GM08714 (cell line): Measurements from ENCODE around the gene GNMT.

Experiments used
- H3K4me3 ChIP-seq: fragments of 200-500 bp; sonication (Bioruptor generic); 2 replicates; pipeline ENCODE4 v1.5.1; 2014; ENCODE audit warnings: mild to moderate bottlenecking, low read length, inconsistent platforms
- ZNF274 ChIP-seq: IDR thresholded peaks from 2 replicates; pipeline ENCODE4 v1.6.1; 2012; ENCODE audit warnings: mild to moderate bottlenecking, low read depth, low read length

Gene GNMT

DNA sequence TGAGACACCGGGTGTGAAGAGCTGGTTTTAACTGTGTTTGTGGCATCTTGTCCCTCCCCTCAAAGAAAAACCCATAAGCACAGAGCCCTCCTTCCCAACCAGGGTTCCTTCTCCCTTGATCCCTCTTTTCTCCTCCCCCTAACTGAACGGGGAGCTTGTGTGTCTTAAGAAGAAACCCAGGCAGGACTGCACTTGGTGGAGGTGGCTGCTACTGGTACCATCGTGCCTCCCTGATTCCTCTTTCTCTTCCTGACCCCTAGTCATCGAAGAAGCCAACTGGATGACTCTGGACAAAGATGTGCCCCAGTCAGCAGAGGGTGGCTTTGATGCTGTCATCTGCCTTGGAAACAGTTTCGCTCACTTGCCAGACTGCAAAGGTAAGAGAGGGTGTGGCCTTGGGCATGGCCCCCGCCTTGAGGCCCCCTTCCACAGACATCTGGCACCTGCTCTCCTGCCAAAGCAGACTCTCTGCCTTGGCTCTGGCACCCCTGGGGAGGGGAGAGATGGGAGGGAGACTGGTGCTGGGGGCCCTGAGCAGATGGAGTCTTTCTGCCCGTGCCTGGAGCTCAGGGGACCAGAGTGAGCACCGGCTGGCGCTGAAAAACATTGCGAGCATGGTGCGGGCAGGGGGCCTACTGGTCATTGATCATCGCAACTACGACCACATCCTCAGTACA is 2.1 kb downstream of the GNMT start:
- no peak for TF ChIP-seq ZNF274
- no peak overlapping the region for H3K4me3 ChIP-seq

DNA sequence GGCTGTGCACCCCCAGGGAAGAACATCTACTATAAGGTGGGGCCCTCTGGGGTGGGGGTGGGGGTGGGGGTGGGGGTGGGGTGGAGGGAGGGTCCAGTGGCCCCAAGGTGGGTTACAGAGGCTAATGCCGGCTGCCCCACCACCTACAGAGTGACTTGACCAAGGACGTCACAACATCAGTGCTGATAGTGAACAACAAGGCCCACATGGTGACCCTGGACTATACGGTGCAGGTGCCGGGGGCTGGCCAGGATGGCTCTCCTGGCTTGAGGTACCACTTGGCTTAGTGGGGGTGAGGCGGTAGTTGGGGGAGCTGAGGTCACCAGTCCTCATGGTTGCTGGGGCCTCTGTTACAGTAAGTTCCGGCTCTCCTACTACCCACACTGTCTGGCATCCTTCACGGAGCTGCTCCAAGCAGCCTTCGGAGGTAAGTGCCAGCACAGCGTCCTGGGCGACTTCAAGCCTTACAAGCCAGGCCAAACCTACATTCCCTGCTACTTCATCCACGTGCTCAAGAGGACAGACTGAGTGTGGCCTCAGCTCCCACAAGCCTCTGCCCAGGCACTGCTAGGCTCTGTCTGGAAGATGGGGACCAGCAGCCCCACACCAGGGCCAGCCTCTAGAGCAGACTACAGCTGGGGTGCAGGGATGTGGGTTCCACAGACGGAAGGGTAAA is 2.8 kb downstream of the GNMT start:
- H3K4me3 ChIP-seq, result no peak overlapping the region
- no peak for TF ChIP-seq ZNF274

GRCh38 chr6:42963855-42964605 is 3.5 kb downstream of the GNMT start:
- H3K4me3 ChIP-seq, result no peak overlapping the region
- no peak for TF ChIP-seq ZNF274

DNA sequence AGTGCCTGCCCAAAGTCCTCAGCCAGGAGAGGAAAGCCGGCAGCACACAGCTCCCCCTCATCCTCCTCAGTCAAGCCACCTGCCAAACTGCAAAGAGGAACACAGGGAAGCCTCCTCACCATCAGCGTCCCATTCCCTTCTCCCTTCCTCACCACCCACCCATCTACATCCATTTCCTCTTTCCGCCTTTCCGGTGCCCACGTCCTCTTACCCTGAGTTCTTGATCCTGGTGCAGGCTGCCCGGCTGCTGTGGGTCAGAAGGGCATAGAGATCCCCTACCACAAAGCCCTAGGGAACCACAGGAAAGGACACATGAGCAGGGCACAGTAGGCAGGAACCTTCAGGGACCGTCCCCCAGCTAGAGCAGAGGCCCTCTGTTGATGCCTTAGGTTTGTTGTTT is 6.0 kb downstream of the GNMT start:
- H3K4me3 ChIP-seq, result no peak overlapping the region
- no peak for TF ChIP-seq ZNF274

GRCh38 chr6:42967228-42967627 is 6.7 kb downstream of the GNMT start:
- no peak for TF ChIP-seq ZNF274
- no peak overlapping the region for H3K4me3 ChIP-seq

GRCh38 chr6:42968126-42968701 is 7.7 kb downstream of the GNMT start:
- H3K4me3 ChIP-seq, result no peak overlapping the region
- no peak for TF ChIP-seq ZNF274

DNA sequence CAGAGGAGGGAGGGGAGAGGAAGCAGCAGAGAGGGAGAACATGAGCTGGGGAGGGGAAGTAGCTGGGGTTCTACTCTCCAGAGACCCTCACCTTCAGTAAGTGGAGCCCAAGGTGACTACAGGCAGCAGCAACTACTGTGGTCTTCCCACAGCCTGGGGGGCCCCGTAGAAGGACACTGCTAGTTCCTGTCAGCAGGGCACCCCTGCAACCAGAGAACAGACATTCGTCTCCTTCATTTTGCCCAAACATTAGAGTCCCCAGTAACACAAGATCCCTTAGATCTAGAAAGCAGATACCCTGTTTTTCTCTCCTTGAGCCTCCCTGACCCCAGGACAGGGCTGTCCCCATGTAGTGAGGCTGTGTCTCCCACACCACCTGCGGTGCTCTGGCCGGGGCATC is 8.2 kb downstream of the GNMT start:
- no peak for TF ChIP-seq ZNF274
- no peak overlapping the region for H3K4me3 ChIP-seq

GRCh38 chr6:42969431-42969830 is 8.9 kb downstream of the GNMT start:
- TF ChIP-seq ZNF274, result no peak
- no peak overlapping the region for H3K4me3 ChIP-seq

- no peak for TF ChIP-seq ZNF274
- no peak overlapping the region for H3K4me3 ChIP-seq
Observed at GRCh38 chr6:42969934-42970333, 9.4 kb downstream of the GNMT start.

DNA sequence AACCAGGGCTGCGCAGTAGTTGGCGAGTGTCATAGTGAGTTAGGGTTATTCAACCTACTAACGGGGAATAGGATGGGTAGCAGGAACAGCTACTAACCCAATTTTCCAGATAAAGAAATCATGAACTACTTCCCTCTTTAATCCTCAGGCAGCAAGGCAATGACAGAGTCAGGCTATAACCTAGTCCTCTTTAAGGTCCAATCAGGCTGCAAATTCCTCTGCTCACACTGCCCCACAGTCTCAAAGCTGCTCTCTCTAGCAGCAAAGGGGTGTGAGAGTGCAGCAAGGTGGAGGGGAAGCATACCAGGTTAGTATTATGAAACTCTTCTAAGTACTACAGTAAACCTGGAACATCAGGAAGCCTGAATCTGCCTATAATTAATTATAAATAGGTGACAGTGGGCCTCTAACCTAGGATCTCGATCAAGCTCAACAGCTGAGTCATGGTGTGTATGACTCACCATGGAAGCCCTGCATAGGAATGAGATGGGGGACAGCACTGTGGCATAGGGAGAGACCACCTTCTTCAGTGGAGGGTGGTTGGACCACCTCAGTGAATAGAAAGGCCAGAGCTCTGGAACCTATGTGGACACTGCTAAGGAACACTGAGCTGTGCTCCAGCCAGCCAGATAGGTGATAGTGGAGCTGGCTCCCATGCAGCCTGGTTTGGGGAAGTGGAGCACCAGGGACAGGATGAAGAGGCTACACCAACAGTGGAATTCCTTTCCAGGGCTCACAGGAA is 10.5 kb downstream of the GNMT start:
- H3K4me3 ChIP-seq, result no peak overlapping the region
- no peak for TF ChIP-seq ZNF274

GRCh38 chr6:42971746-42972327 is 11.3 kb downstream of the GNMT start:
- TF ChIP-seq ZNF274, result no peak
- H3K4me3 ChIP-seq, result no peak overlapping the region

- no peak for TF ChIP-seq ZNF274
- H3K4me3 ChIP-seq, result no peak overlapping the region
Observed at GRCh38 chr6:42973926-42974325, 13.4 kb downstream of the GNMT start.

GRCh38 chr6:42974919-42975505 is 14.5 kb downstream of the GNMT start:
- no peak for TF ChIP-seq ZNF274
- no peak overlapping the region for H3K4me3 ChIP-seq
